GM12873 (cell line): ENCODE measurements around the gene MEOX2.
A peak's percentile ranks its signal among the peaks of the same experiment; 100 is the strongest.

ENCODE experiments used
- CTCF ChIP-seq: IDR thresholded peaks from 2 replicates; pipeline ENCODE4 v1.5.1; 2012; ENCODE audit warnings: low read depth, mild to moderate bottlenecking, moderate library complexity, low read length, control low read depth; ENCODE audit not compliant: insufficient read depth; ENCODE audit errors: missing control alignments

MEOX2 gene

GRCh38 chr7:15686295-15686956 lies at the start of gene MEOX2:
Gene MEOX2 (minus strand): TSS chr7:15686683. CDS start chr7:15686402, 281 bp downstream.
- TF ChIP-seq CTCF: no peak

DNA sequence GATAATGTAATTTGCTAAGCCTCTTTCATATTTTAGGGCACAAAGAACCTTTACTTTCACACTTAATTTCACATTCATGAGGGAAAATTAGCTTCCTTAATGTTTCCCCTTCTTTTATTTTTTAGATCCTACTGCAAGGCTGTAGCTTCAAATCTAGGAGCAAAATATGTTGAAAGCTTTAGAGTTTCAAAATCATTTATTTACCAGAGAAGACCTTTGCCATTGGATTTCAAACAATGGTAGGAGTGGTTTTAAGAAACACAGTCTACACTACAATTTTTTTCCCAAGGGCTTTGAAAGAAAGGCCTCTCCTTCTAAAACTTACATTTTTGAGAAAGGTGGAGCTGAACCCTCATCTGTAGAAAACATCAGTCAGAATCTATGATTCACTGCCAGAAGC lies 43.3 kb upstream of the MEOX2 start:
- TF ChIP-seq CTCF: no peak

DNA sequence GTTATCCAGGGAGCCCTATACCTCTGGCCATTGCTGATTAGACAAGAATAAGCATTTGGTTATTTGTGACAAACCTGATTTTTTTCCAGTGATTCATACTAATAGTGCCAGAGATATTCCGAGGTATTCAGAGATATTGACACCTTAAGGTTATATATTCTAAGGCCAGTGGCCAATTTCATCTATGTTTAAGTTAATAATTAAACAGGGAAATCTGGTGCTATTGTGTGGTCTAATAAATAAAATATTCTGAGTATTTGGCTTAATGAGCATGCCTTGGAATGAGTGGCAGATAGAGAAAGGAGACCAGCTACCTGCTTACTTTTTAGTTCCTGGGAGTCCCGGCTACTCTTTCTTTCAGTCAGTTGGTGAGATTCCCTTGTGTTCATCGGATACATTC lies 38.6 kb upstream of the MEOX2 start:
- TF ChIP-seq CTCF: no peak

- no peak for TF ChIP-seq CTCF
Observed at GRCh38 chr7:15723841-15724240, 37.4 kb upstream of the MEOX2 start.

DNA sequence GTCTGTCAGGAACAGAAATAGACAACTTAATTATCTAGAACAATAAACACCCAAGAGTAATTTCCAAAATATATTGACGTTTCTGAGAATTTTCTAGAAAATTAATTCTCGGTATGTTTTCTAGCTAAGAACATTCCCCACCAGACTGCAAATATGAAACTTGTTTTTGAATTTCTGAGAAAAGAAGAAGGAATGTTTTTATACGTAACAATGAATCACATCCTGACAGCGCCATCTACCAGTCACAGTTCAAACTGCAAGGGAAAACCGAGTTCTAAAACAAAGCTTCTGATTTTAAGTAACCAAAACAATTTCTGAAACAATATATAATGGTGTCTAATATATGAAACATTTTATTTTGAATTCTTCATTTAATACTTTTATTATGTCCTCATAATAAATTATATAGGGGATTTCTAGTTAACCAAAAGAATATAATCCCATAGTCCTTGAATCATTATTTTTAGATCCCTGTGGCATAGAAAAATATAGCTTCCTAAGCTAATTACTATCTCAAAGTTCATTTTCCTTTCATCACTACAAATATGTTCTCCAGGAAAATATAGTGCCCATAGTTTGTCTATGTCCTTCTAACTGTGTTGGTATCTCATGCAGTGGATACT lies 34.5 kb upstream of the MEOX2 start:
- peak; percentile 64 for TF ChIP-seq CTCF

DNA sequence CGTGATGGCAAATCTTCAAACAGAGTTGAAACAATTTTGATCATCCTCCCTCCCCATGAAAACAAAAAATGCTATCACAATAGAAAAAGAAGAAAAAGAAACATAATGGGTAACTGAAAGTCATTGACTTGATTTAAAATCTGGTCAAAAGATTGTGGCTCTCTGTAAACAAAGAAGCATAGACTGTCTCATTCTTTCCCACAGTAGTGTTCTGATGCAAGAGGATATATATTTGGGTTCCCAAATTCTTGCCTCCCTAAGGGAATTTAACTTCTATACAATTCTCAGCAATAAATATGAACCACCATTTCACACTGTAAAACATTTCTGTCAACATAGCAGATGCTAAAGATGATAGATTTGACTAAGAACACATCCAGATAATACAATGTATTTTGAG lies 32.8 kb upstream of the MEOX2 start:
- no peak for TF ChIP-seq CTCF

GRCh38 chr7:15715435-15715834 lies 29.0 kb upstream of the MEOX2 start:
- TF ChIP-seq CTCF: no peak
